Cardiac muscle cell (in vitro differentiated cells and primary cell): ENCODE results near the gene DIO1. TPM values are rescaled to one million over a fixed set of nuclear protein-coding genes. Genes with fewer than 3 reads are reported as not detected.

Source experiments
- DNase-seq, 2 donors: peaks; one replicate each; pipeline versions ENCODE4 v3.0.0 to v3.0.0-alpha.2; 2010 to 2017; ENCODE audit warnings: low read depth in 1 of 2, low spot score in 1 of 2
- H3K27ac ChIP-seq: fragments of 200-600 bp; sonication (generic); 2 replicates; pipeline ENCODE4 v1.5.1; 2016
- H3K27me3 ChIP-seq: fragments of 200-600 bp; sonication (generic); 2 replicates; pipeline ENCODE4 v1.6.0; 2016; ENCODE audit warnings: control low read depth
- H3K36me3 ChIP-seq: fragments of 200-600 bp; sonication (generic); 2 replicates; pipeline ENCODE4 v1.5.1; 2016; ENCODE audit warnings: control low read depth
- H3K4me1 ChIP-seq: fragments of 200-600 bp; sonication (generic); 2 replicates; pipeline ENCODE4 v1.8.1; 2017; ENCODE audit warnings: low read depth, mild to moderate bottlenecking, mixed run types
- H3K4me3 ChIP-seq: fragments of 200-600 bp; sonication (generic); 2 replicates; pipeline ENCODE4 v1.5.1; 2016; ENCODE audit warnings: mild to moderate bottlenecking
- H3K9me3 ChIP-seq: fragments of 200-600 bp; sonication (generic); 2 replicates; pipeline ENCODE4 v1.5.1; 2017; ENCODE audit warnings: low read depth, mild to moderate bottlenecking, control low read depth
- polyA plus RNA-seq: library from polyadenylated mRNA; unstranded; fragments of >200 nt; fragmentation: Nextera tagmentation; extraction: Ambion mirVana; gene quantifications from 2 replicates; pipeline ENCODE4 v1.2.1, GENCODE V29; 2016
- total RNA-seq: library from RNA; depleted of rRNA; stranded (reverse); fragments of >200 nt; gene quantifications from 2 replicates; pipeline ENCODE4 v1.2.3, GENCODE V29; 2016
- TF ChIP-seq, protein P1 (sequence below): IDR thresholded peaks from 2 replicates; pipeline ENCODE4 v1.5.1; 2012; ENCODE audit warnings: low read depth, mild to moderate bottlenecking, low read length

DIO1 gene
- total and polyA plus RNA-seq, 2 experiments from 2014 or later = not detected

GRCh38 chr1:53896635-53897229 lies 2.7 kb downstream of the DIO1 start:
- H3K27me3 ChIP-seq = no peaks in the 10 kb centered on the region
- no peaks in the 10 kb centered on the region for H3K36me3 ChIP-seq
- no peak overlapping the region for H3K27ac ChIP-seq
- TF ChIP-seq, protein P1, sequence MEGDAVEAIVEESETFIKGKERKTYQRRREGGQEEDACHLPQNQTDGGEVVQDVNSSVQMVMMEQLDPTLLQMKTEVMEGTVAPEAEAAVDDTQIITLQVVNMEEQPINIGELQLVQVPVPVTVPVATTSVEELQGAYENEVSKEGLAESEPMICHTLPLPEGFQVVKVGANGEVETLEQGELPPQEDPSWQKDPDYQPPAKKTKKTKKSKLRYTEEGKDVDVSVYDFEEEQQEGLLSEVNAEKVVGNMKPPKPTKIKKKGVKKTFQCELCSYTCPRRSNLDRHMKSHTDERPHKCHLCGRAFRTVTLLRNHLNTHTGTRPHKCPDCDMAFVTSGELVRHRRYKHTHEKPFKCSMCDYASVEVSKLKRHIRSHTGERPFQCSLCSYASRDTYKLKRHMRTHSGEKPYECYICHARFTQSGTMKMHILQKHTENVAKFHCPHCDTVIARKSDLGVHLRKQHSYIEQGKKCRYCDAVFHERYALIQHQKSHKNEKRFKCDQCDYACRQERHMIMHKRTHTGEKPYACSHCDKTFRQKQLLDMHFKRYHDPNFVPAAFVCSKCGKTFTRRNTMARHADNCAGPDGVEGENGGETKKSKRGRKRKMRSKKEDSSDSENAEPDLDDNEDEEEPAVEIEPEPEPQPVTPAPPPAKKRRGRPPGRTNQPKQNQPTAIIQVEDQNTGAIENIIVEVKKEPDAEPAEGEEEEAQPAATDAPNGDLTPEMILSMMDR = no peak
- H3K4me1 ChIP-seq = peaks cover 12% of the 10 kb centered on the region
- H3K9me3 ChIP-seq = no peaks in the 10 kb centered on the region
- DNase-seq = peak in 1 of 2 donors; percentile 79
- H3K4me3 ChIP-seq = no peak overlapping the region

DNA sequence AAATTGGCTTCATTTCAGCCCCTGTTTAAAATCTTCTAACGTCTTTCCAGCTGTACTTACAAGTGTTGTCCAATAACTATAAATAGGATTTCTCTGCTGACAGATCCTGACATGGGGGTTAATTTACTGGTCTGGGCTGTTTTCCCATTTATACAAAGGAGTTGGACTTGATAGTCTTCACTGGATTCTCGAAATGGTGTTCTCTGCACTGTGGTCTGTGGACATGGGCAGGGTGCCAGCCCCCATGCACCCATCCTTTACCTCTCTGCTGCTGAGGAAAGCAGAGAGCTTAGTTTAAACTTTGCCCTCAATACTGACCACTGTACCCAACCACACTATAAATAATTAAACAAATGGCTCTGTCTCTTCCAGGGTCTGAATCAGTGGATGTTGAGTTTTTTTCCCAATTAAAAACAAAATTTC lies 5.2 kb downstream of the DIO1 start:
- Histone ChIP-seq H3K4me3 (no peak overlapping the region), H3K36me3 (no peaks in the 10 kb centered on the region), H3K4me1 (peaks cover 12% of the 10 kb centered on the region), H3K27me3 (no peaks in the 10 kb centered on the region), H3K9me3 (no peaks in the 10 kb centered on the region), H3K27ac (no peak overlapping the region)
- DNase-seq = peak in 1 of 2 donors; percentile 76
- TF ChIP-seq, protein P1 = no peak

- Histone ChIP-seq H3K36me3 (no peaks in the 10 kb centered on the region), H3K27ac (no peak overlapping the region), H3K9me3 (no peaks in the 10 kb centered on the region), H3K27me3 (no peaks in the 10 kb centered on the region), H3K4me1 (peaks cover 12% of the 10 kb centered on the region), H3K4me3 (no peak overlapping the region)
- TF ChIP-seq, protein P1 = no peak
- no peak for DNase-seq
Measured at GRCh38 chr1:53899708-53900107, 5.7 kb downstream of the DIO1 start.

DNA sequence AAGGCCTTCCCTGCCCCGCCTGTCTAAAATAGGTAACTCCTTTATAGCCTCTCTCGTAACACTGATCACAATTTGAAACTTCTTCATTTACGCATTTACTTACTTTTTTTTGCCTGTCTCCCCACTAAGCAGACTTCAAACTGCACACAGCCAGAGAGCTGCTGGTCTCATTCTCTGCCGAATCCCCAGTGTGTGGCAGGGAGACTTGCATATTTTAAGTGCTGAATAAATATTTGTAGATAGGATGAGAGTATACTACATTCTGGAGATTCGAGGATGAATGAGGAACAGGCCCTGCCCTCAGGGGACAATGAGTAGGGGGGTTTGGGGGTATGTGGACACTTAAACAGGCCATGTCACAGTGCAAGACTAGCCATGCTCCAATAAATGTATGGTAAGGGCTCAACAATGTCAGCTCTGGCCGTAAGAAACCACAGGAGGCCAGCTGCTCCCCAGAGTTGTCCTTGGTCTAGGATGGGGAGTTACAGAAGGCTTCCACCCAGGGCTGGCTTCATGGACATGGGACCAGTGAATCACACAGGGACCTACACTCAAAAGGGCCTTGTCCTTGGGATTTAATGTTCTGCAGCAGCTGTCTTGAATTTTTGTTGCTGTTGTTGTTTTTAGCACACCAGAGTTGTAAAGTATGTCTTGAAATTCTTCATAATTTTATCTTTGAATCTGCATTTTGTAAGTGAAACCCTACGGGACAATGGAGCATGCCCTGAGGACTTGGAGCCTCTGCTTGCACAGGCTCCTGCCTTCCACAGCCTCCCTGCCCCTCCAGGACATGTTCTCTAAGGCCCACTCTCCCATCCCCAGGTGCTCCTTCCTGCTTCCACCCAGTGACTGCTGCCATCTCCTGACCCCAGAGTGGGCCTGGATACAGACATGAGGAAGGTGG lies 8.5 kb downstream of the DIO1 start:
- Histone ChIP-seq H3K9me3 (no peaks in the 10 kb centered on the region), H3K36me3 (no peaks in the 10 kb centered on the region), H3K4me3 (no peak overlapping the region), H3K27me3 (no peaks in the 10 kb centered on the region), H3K27ac (no peak overlapping the region), H3K4me1 (peaks cover 12% of the 10 kb centered on the region)
- TF ChIP-seq, protein P1 = no peak
- DNase-seq = no peak

DNA sequence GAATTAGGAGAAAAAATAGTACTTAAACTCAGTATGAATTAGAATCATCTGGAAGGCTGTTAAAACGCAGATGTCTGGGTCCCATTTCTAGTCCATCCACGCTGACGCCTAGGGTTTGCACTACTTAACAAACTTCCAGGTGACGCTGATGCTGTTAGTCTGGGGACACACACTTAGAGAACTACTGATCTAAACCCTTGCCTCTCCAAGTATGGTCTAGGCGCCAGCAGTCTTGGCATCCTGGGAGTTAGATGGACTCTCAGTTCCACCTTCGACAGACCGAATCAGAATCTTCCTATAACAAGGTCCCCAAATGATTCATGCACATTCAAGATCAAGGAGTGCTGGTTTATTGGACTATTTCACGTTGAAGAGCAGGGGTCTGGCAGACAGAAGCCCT lies 11.5 kb downstream of the DIO1 start:
- no peaks in the 10 kb centered on the region for H3K36me3 ChIP-seq
- H3K4me1 ChIP-seq = no peaks in the 10 kb centered on the region
- TF ChIP-seq, protein P1 = no peak
- no peaks in the 10 kb centered on the region for H3K27me3 ChIP-seq
- H3K27ac ChIP-seq = no peak overlapping the region
- H3K4me3 ChIP-seq = no peak overlapping the region
- no peaks in the 10 kb centered on the region for H3K9me3 ChIP-seq
- DNase-seq = no peak
